Transverse colon (tissue), 4 donors: ENCODE measurements around the gene MAFG.

ENCODE experiments used
- CTCF ChIP-seq, 5 experiments: fragments of 200-600 bp in 3 of 5; fragments of 450-650 bp in 2 of 5; sonication (generic) in 3 of 5; IDR thresholded peaks; 1 replicate in 2 of 5; 2 replicates in 3 of 5; pipeline ENCODE4 v1.5.1; 2016 to 2017; ENCODE audit warnings: antibody characterized with exemption in 5 of 5, inconsistent platforms in 3 of 5, mild to moderate bottlenecking in 2 of 5, moderate library complexity in 1 of 5
- POLR2AphosphoS5 ChIP-seq, 3 donors: sonication (generic); formaldehyde crosslinking; IDR thresholded peaks; one replicate each; pipeline ENCODE4 v1.6.1; 2016; ENCODE audit warnings: antibody characterized with exemption in 3 of 3

GRCh38 chr17:81931557-81932332 lies 4.2 kb upstream of the MAFG start:
- no peak for TF ChIP-seq POLR2AphosphoS5 (IDR thresholded peaks at IDR 0.05)
- no peak for TF ChIP-seq CTCF (IDR thresholded peaks at IDR 0.05)
